Muscle of back (tissue), 11 donors: ENCODE data around the gene TIA1. TPM values are rescaled to one million over a fixed set of nuclear protein-coding genes. Genes with fewer than 3 reads are reported as not detected.
"Not testable (repeated sequence)": the region's sequence is repeated elsewhere in the genome, so short reads cannot be mapped to it uniquely, and the experiment has no call there.

Source experiments
- DNase-seq, 3 donors: peaks; one replicate each; pipeline versions ENCODE4 v3.0.0 to v3.0.0-alpha.2; 2013
- polyA plus RNA-seq, 10 donors: library from polyadenylated mRNA; unstranded; fragments of 120-200 nt; gene quantifications; one replicate each; pipeline ENCODE4 v1.2.1, GENCODE V29; 2013; ENCODE audit not compliant: insufficient read length in 10 of 10

The TIA1 gene
- polyA plus RNA-seq, 10 donors: 137 to 307 (median 197) TPM

GRCh38 chr2:70226781-70227180, 21.6 kb downstream of the TIA1 start:
- DNase-seq: no peak

DNA sequence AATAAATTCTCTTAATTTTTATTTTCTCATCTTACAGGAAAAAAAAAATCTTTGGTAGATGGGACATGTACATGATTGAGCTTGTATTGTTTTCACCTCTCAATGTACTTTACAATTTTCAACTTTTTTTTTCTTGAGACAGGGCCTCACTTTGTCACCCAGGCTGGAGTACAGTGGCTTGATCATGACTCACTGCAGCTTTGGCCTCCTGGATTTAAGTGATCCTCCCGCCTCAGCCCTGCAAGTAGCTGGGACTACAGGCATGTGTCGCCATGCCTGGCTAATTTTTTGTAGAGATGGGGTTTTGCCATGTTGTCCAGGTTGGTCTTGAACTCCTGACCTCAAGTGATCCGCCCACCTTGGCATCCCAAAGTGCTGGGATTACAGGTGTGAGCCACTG, 25.1 kb downstream of the TIA1 start:
- DNase-seq: not testable (repeated sequence)

DNA sequence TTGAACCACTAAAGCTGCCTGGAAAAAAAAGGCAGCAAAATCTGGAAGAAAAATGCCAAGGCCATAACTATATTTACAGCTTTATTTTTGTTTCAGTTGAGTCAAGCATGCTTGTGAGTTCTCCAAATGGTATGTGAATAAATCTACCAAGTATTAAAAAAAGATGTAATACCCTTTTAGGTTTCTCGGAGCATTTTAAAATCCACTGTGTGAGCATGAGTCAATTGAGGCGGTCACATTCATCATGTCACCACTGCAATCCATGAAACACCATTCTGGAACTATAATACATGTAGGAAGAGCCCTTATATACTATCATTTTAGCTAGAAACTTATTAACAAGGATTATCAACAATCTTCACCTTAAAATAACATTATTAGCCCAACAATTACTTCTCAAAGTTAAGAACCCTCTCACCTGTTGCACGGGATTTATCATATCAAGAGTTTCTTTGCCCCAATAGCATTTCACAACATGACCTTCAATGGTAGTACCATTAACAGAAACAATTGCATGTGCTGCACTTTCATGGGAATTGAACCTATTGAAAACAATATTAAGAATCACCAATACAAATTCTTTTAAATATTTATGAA, 33.4 kb downstream of the TIA1 start:
- DNase-seq: peak in 1 of 3 donors; percentile 86

- DNase-seq: no peak
Observed at GRCh38 chr2:70214365-70214764, 34.1 kb downstream of the TIA1 start.

DNA sequence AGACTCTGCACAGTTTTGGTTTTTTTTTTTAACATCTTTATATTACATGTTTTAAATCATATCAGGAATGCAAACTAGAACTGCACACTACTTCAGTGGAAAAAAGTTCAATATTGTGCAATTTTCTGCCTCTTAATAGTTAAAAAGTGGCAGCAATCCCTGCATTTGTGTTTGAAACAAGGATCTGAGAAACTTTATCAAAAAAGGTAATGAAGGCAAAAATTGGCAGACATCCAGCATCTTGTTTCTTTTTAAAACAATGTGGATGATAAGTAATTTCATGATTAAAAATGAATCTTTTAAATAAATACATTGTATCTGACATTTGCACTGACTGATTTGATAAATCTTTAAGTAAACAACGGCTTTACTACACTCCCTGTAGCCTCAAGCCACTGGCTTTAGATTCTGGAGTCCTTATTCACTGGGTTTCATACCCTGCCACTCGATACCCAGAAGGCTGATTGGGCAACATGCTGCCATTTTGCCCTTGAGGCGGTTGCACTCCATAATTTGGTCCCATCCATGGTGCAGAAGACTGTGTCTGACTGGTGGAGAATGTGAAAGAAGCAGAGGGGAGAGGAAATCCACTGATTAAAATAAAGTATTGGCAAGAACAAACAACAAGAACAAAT, 36.0 kb downstream of the TIA1 start:
- DNase-seq: no peak

- no peak for DNase-seq
Observed at GRCh38 chr2:70211595-70211994, 36.8 kb downstream of the TIA1 start.

DNA sequence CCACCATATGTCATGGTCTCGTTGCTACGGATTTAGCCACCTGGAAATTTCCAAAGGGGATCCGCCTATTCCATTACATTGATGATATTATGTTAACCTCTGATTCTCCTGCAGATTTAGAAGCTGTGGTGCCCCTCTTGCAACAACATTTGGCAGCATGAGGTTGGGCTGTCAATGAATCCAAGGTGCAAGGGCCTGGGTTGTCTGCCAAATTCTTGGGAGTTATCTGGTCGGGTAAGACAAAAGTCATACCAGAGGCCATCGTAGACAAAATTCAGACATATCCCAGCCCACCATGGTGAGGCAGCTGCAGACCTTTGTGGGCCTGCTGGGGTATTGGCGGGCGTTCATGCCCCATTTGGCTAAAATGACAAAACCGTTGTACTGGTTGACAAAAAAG, 44.0 kb downstream of the TIA1 start:
- DNase-seq: no peak

DNA sequence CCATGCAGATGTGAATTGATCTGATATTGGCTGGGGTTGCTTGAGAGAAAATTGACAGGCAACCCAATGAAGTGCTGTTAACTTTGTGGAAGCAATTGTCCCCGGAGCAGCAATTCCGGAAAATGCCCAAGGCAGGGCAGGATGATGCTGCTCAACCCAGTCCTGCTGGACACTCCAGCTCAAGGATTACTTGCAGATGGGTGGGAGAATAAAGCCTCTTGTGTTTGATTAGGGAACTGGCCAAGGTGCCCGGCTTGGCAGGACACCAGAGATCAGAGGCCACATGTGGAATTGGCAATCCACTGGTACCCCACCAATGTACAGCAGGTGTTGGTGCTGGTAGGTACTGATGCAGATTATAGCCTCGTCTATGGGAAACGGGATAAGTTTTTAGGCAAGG, 45.3 kb downstream of the TIA1 start:
- DNase-seq: no peak

DNA sequence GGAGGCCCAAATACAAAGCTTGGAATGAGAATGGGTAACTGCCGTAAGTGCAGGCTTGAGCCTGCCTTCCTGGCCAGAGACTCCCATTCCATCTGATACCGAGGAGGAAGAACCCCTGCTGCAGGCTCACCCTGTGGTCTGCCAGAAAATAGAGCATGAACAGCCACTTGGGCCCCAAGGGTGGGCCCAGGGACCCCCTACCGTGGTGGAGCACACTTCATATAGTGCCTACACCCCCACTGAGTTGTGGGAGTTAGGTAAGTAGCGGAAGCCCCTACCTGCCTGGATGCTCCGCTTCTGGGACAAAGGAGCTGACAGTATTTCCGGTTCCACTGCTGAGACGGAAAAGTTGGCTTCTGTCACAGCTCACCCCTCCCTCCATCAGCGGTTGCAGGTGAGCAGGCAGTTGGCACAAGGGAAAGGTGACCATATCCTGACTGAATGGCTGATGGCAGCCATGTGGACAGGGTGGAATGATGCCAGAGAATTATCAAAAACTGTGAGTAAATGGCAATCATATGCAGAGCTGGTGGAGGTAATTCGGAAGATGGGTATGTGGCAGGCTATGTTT, 46.1 kb downstream of the TIA1 start:
- no peak for DNase-seq

DNA sequence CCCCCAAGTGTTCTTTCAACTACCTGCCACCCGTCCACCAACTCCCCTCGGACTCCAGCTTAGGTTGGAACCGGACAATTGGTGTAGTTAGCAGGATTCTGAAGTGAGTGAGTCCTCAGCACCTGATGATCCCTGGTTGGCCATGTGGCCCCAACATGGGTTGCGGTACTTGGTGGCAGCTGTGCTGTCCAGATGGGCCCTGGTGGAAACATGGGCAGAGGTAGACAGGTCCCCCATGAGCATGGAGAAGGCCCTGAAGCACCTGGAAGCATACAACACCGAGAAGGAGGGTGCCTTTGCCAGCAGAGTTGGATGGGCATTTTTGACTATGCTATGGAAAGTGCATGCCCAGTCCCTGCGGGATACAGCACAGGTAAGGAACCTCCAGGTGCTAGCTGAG, 46.6 kb downstream of the TIA1 start:
- no peak for DNase-seq

- no peak for DNase-seq
Observed at GRCh38 chr2:70201225-70201768, 47.1 kb downstream of the TIA1 start.

GRCh38 chr2:70199320-70199864, 49.0 kb downstream of the TIA1 start:
- DNase-seq: no peak

GRCh38 chr2:70192516-70192915, 55.9 kb downstream of the TIA1 start:
- no peak for DNase-seq

DNA sequence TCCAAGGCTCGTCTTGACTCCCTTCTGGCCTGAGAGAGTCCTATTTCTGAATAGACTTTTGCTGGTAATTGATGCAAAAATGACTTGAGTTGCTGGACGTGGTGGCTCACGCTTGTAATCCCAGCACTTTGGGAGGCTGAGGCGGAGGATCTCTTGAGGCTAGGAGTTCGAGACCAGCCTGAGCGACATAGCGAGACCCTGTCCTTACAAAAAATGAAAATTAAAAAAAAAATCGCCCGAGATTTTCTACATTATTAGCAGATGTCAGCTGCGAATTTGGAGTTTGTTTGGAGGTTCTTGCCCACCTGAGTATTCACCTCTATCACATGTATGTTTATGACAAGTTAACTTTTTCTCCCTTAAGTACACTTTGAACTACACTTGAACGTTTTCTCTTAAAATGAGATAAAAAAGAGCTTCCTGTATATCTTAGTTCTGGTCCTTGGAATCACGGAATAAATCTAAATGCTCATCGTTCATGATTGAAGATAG, 57.1 kb downstream of the TIA1 start:
- DNase-seq: no peak

GRCh38 chr2:70190418-70191243, 57.8 kb downstream of the TIA1 start, which contains the start of gene C2orf42:
C2orf42 (minus strand) TSS chr2:70191019; CDS start chr2:70181985, 9,034 bp downstream.
- DNase-seq: peak; percentile 98 to 100 (median 98)

DNA sequence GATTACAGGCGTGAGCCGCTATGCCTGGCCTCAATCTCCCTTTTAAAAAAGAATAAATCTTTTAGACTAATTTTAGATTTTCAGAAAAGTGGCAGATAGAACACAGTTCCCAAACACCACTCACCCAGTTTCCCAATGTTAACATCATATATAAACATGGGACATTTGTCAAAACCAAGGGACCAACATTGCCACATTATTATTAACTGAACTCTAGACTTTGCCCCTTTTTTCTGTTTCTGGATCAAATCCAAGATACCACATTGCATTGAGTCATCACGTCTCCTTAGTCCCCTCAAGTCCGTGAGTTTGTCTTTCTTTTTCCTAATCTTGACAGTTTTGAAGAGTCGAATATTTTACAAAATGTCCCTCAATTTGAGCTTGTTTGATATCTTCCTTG, 60.0 kb downstream of the TIA1 start:
- DNase-seq: no peak

GRCh38 chr2:70187170-70187569, 61.3 kb downstream of the TIA1 start:
- DNase-seq: not testable (repeated sequence)

DNA sequence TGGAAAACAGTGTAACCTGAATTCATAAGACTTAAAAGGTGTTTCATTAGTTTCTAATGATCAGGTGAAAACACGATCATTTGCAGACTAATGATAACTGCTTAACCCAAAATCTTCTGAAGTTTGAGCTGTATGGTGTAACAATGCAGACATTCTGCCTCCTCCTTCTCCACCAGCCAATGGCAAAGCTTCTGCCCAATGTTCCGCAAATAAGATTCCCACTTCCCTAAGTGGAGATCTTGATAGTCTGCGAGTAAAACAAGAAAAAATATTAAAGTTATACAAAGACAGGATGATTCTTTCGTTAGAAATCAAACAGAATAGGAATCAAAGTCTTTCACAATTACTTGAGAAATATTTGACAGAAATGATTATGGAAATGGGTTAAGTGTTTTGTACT, 65.7 kb downstream of the TIA1 start:
- no peak for DNase-seq

DNA sequence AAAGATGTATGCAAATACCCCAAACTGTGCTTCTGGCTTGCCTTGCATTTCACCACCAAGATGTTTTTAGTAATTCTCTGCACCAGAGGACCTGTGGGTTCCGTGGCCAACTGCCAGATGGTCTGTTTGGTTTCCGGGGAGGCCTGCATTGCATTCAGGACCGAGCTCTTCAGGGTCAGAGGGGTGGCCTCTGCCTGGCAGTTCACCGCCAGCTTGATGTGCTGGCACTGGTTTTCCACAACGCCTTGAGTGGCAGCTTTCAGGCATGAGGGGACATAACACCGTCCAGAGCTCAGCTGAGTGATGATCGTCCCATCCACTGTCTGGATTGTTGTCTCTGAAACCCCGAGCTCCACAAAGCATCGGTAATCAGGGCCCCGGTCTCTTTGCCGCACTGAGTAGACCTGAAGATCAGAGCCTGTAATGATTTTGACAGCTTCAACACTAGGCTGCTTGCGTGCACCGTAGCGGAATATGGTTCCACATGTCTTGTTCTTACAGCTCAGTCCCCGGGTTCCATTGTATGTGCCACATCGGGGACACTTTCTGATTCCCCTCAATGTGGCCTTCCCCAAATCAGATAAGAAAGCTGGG, 67.0 kb downstream of the TIA1 start:
- DNase-seq: no peak

GRCh38 chr2:70173520-70173919, 74.9 kb downstream of the TIA1 start:
- DNase-seq: no peak

DNA sequence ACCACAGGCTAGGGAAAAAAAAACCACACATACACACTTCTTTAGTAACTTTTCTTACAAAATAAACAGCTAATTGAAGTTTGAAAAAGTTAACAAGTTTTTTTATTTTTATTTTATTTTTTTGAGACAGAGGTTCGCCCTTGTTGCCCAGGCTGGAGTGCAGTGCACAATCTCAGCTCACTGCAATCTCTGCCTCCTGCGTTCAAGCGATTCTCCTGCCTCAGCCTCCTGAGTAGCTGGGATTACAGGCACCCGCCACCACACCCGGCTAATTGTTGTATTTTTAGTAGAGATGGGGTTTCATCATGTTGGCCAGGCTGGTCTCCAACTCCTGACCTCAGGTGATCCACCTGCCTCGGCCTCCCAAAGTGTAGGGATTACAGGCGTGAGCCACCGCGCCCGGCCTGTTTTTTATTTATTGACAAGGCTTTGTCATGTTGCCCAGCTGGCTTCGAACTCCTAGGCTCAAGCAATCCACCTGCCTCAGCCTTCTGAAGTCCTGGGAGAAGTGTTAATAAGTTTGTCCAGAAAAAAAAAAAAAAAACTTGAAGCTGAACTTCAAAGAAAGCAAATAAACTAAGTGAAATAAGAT, 78.7 kb downstream of the TIA1 start:
- DNase-seq: not testable (repeated sequence)
